GM12864 (cell line): Measurements from ENCODE around the gene RAB31.
"Not testable (repeated sequence)": the region's sequence is repeated elsewhere in the genome, so short reads cannot be mapped to it uniquely, and the experiment has no call there.

Source experiments
- DNase-seq: peaks from one replicate; pipeline ENCODE4 v3.0.0-alpha.2; 2011; ENCODE audit warnings: low read depth
- H3K4me3 ChIP-seq: 2 replicates; pipeline ENCODE4 v1.5.1; 2011; ENCODE audit warnings: mild to moderate bottlenecking, low read depth, low read length, control low read depth
- CTCF ChIP-seq: IDR thresholded peaks from 2 replicates; pipeline ENCODE4 v1.5.1; 2011; ENCODE audit warnings: low read depth, mild to moderate bottlenecking, moderate library complexity, low read length, control low read depth, inconsistent platforms; ENCODE audit errors: missing control alignments

Gene RAB31

GRCh38 chr18:9669016-9669415, 39.1 kb upstream of the RAB31 start:
- no peak for DNase-seq
- H3K4me3 ChIP-seq, result no peak overlapping the region
- no peak for TF ChIP-seq CTCF

GRCh38 chr18:9671214-9671613, 36.9 kb upstream of the RAB31 start:
- no peak overlapping the region for H3K4me3 ChIP-seq

DNA sequence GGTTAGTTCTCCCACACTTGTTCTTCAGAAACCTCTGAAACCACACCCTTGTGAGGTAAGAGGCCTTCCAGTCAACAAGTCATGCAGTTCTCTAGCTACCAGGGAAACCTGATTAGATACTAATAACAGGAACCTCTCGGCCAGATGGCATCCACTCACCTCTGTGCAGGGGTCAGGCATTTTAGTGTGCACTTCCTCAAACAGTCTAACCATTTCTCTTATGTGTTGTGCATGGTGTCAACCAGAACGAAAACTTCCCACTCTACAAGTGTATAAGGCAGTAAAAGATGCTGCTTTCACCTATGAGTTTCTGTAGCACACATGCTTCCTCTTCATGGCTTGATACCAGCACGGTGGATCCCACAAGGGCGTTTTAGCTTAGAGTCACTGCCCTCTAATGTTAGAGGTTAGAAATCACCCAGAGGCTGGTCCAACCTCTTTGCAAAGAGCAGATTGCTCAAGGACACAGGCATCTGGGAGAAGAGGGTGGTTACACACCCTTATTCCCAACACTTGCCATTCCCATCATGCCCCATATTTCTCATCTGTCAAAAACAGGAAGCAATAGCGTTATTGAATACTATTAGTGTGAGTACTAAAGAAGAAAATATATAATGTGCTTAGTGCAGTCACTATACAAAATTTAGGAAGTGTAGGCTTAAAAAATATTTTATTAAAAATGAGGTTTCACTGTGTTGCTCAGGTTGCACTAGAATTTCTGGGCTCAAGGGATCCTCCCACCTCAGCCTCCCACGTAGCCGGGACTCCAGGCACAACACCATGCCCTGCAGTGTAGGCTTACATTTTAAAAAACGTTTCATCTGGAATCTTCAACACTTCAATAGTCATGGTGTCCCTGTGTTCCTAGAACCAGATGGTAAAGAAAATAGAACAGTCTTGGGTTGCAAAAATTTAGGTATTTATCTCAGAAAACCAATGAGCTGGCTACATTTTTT, 34.5 kb upstream of the RAB31 start:
- TF ChIP-seq CTCF, result peak; percentile 52
- H3K4me3 ChIP-seq, result no peak overlapping the region
- DNase-seq, result peak; percentile 96

More at GRCh38 chr18:9671214-9671613, 36.9 kb upstream of the RAB31 start:
- no peak for TF ChIP-seq CTCF
- DNase-seq, result no peak

- DNase-seq, H3K4me3 ChIP-seq: not testable (repeated sequence)
Measured at GRCh38 chr18:9678216-9678615, 29.9 kb upstream of the RAB31 start.

DNA sequence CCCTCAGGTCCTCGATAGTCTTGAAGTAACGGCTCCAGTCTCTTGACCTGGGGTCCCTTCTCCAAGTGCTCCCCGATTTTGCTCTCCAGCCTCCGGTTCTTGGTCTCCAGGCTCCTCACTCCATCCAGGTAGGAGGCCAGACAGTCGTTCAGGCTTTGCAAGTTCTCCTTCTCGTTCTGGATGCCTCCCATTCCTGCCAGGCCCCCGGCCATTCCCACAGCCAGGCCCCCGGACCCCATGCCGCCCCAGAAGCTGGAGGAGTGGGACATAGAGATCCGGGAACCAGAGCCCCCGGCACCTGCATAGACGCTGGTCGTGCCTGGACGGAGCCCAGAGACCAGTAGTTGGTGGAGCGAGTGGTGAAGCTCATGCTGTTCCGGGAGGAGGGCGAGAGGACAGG, 29.0 kb upstream of the RAB31 start:
- no peak overlapping the region for H3K4me3 ChIP-seq
- no peak for DNase-seq
- no peak for TF ChIP-seq CTCF

DNA sequence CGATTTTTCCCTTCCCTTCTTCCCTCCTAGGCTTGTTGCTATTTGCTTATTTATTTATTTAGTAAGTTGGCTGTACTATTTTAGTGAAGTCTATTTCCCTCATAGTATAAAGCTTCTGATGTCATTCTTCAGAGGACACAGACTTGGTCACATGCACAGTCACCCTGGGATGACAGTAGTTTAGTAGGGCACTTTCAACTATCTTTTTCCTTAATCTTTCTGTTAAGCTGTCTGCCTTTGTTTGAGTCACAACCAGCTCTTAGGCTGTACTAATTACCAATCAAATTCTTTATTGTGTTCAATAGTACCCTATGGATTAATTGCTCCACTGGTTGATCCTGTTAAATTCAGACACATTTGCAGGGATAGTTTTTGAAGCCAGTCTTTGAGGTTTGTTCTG, 26.9 kb upstream of the RAB31 start:
- no peak overlapping the region for H3K4me3 ChIP-seq
- DNase-seq, result no peak
- no peak for TF ChIP-seq CTCF

DNA sequence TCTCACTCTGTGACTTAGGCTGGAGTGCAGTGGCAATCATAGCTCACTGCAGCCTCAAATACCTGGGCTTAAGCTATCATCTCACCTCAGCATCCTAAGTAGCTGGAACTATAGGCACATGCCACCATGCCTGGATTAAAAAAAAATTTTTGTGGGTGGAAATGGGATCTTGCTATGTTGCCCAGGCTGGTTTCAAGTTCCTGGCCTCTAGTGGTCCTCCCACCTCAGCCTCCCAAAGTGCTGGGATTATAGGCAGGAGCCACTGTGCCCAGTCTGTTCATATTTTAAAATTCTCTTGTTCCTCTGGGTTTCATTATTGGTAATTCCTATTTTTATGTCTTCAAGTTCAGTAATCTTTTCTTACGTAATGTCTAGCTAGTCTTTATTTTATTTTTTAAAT, 25.5 kb upstream of the RAB31 start:
- no peak for TF ChIP-seq CTCF
- DNase-seq, result no peak

More for the DNA sequence above, 25.5 kb upstream of the RAB31 start:
- no peak overlapping the region for H3K4me3 ChIP-seq
